SK-N-MC (cell line): ENCODE measurements around the gene ETFB.

Experiments
- EZH2 ChIP-seq: fragments of 200-600 bp; sonication (generic); IDR thresholded peaks from one replicate; pipeline ENCODE4 v1.6.1; 2017; ENCODE audit warnings: antibody characterized with exemption
- FOXP2 ChIP-seq: optimal IDR thresholded peaks from 2 replicates; pipeline ENCODE3; 2011; ENCODE audit warnings: mild to moderate bottlenecking, moderate library complexity; ENCODE audit not compliant: insufficient read depth; ENCODE audit errors: extremely low read length, control extremely low read depth
- POLR2AphosphoS5 ChIP-seq: IDR thresholded peaks from 2 replicates; pipeline ENCODE4 v1.6.1; 2012; ENCODE audit warnings: mild to moderate bottlenecking, low read depth, low read length, borderline replicate concordance

GRCh38 chr19:51354742-51355148, 11.4 kb downstream of the ETFB start:
- TF ChIP-seq POLR2AphosphoS5, result no peak
- TF ChIP-seq EZH2, result no peak
- TF ChIP-seq FOXP2, result no peak
